Trophoblast cell (in vitro differentiated cells and primary cell): Measurements from ENCODE around the gene MRPS18B.

Experiments used
- DNase-seq, 2 donors: peaks; one replicate each; pipeline ENCODE4 v3.0.0-alpha.2; 2016
- H2AFZ ChIP-seq: 2 replicates; pipeline ENCODE4 v1.6.1; 2013; ENCODE audit warnings: low read length, moderate library complexity, mild to moderate bottlenecking; ENCODE audit not compliant: insufficient read depth, poor library complexity
- H2AK5ac ChIP-seq: 2 replicates; pipeline ENCODE4 v1.6.1; 2013; ENCODE audit warnings: mild to moderate bottlenecking, low read length
- H2BK120ac ChIP-seq: 2 replicates; pipeline ENCODE4 v1.6.1; 2013; ENCODE audit warnings: low read length, mild to moderate bottlenecking, moderate library complexity; ENCODE audit not compliant: insufficient read depth, poor library complexity
- H2BK12ac ChIP-seq: 2 replicates; pipeline ENCODE4 v1.6.1; 2013; ENCODE audit warnings: mild to moderate bottlenecking, low read length, moderate library complexity
- H2BK5ac ChIP-seq: 2 replicates; pipeline ENCODE4 v1.6.1; 2013; ENCODE audit warnings: low read length, low read depth, moderate library complexity, mild to moderate bottlenecking; ENCODE audit not compliant: poor library complexity
- H3K14ac ChIP-seq: 2 replicates; pipeline ENCODE4 v1.6.1; 2013; ENCODE audit warnings: mild to moderate bottlenecking, low read length
- H3K18ac ChIP-seq: 2 replicates; pipeline ENCODE4 v1.6.1; 2013; ENCODE audit warnings: mild to moderate bottlenecking, low read length
- H3K23ac ChIP-seq: 2 replicates; pipeline ENCODE4 v1.6.1; 2013; ENCODE audit warnings: low read length
- H3K27ac ChIP-seq: 2 replicates; pipeline ENCODE4 v1.5.1; 2013; ENCODE audit warnings: low read depth, mild to moderate bottlenecking, inconsistent platforms, low read length, moderate library complexity
- H3K27me3 ChIP-seq: 2 replicates; pipeline ENCODE4 v1.6.1; 2013; ENCODE audit warnings: inconsistent platforms, mild to moderate bottlenecking, low read length, moderate library complexity; ENCODE audit not compliant: insufficient read depth
- H3K36me3 ChIP-seq, 2 experiments: 1 replicate in 1 of 2; 2 replicates in 1 of 2; pipeline ENCODE4 v1.6.1; 2013; ENCODE audit warnings: low read length in 2 of 2, mild to moderate bottlenecking in 2 of 2, moderate library complexity in 1 of 2; ENCODE audit not compliant: insufficient read depth in 2 of 2, control insufficient read depth in 1 of 2
- H3K4ac ChIP-seq: 2 replicates; pipeline ENCODE4 v1.6.1; 2013; ENCODE audit warnings: low read depth, mild to moderate bottlenecking, low read length, moderate library complexity
- H3K4me1 ChIP-seq, 2 experiments: 1 replicate in 1 of 2; 2 replicates in 1 of 2; pipeline ENCODE4 v1.6.1; 2013; ENCODE audit warnings: low read length in 2 of 2, mild to moderate bottlenecking in 2 of 2, moderate library complexity in 1 of 2; ENCODE audit not compliant: insufficient read depth in 2 of 2, control insufficient read depth in 1 of 2
- H3K4me2 ChIP-seq: 2 replicates; pipeline ENCODE4 v1.6.1; 2013; ENCODE audit warnings: inconsistent platforms, mild to moderate bottlenecking, low read length, moderate library complexity
- H3K4me3 ChIP-seq: 2 replicates; pipeline ENCODE4 v1.5.1; 2013; ENCODE audit warnings: mild to moderate bottlenecking, low read depth, low read length, inconsistent platforms
- H3K79me1 ChIP-seq: one replicate; pipeline ENCODE4 v1.6.1; 2013; ENCODE audit warnings: low read length
- H3K79me2 ChIP-seq: 2 replicates; pipeline ENCODE4 v1.6.1; 2013; ENCODE audit warnings: low read length, mild to moderate bottlenecking; ENCODE audit not compliant: control insufficient read depth, insufficient read depth, poor library complexity
- H3K9ac ChIP-seq: 2 replicates; pipeline ENCODE4 v1.6.1; 2013; ENCODE audit warnings: mild to moderate bottlenecking, low read length
- H3K9me3 ChIP-seq: 2 replicates; pipeline ENCODE4 v1.6.1; 2013; ENCODE audit warnings: low read depth, mild to moderate bottlenecking, control low read depth, inconsistent platforms, low read length; ENCODE audit not compliant: insufficient read depth
- H4K12ac ChIP-seq: 2 replicates; pipeline ENCODE4 v1.6.1; 2013; ENCODE audit warnings: low read depth, mild to moderate bottlenecking, low read length, moderate library complexity
- H4K8ac ChIP-seq: 2 replicates; pipeline ENCODE4 v1.6.1; 2013; ENCODE audit warnings: low read depth, mild to moderate bottlenecking, low read length, moderate library complexity
- H4K91ac ChIP-seq: one replicate; pipeline ENCODE4 v1.6.1; 2013; ENCODE audit warnings: low read depth, mild to moderate bottlenecking, low read length, moderate library complexity
- WGBS: extraction: QIAGEN DNeasy Blood & Tissue Kit; methylation state at CpG from one replicate; pipeline ENCODE4 v1.1.7; 2013; ENCODE audit warnings: missing lambda C conversion rate; ENCODE audit not compliant: insufficient read length, insufficient coverage; ENCODE audit errors: extremely low coverage; 5-methylcytosine and 5-hydroxymethylcytosine counted together

MRPS18B gene

DNA sequence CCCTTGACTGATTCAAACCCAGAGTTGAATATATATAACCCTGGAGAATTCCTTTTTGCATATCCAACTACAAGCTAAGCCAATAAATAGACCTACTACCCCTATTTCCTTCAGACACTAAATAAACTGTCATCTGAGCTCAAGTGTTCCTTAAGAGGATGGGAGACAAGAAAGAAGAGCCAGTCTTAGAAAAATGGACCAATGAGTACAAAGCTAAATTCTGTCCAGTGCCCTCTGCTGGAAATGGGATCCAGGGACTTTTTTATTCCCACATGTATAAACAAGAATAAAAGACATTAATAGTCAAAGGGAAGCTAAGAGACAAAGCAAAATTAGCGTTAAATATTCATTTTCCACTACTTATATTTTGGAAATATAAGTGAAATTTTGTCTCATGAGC lies 5.4 kb upstream of the MRPS18B start:
- no peak overlapping the region for H3K4ac ChIP-seq
- H3K18ac ChIP-seq = no peak overlapping the region
- WGBS = no CpG with 5 or more reads among the region's 1 CpG
- H3K79me2 ChIP-seq = peaks cover 12% of the 10 kb centered on the region
- no peaks in the 10 kb centered on the region for H3K9me3 ChIP-seq
- no peak overlapping the region for H4K91ac ChIP-seq
- H4K8ac ChIP-seq = no peak overlapping the region
- H3K4me3 ChIP-seq = no peak overlapping the region
- peaks cover 18 to 39% of the 10 kb centered on the region in 2 experiments for H3K36me3 ChIP-seq
- H3K23ac ChIP-seq = no peak overlapping the region
- no peak overlapping the region for H3K4me2 ChIP-seq
- H3K4me1 ChIP-seq = peaks cover 0 to 3% of the 10 kb centered on the region in 2 experiments
- no peaks in the 10 kb centered on the region for H3K27me3 ChIP-seq
- DNase-seq = no peak
- no peak overlapping the region for H2AK5ac ChIP-seq
- no peak overlapping the region for H3K14ac ChIP-seq
- H3K9ac ChIP-seq = no peak overlapping the region
- no peak overlapping the region for H3K27ac ChIP-seq
- H4K12ac ChIP-seq = no peak overlapping the region
- H2BK12ac ChIP-seq = no peak overlapping the region
- no peak overlapping the region for H2AFZ ChIP-seq
- no peak overlapping the region for H2BK120ac ChIP-seq
- H3K79me1 ChIP-seq = peaks cover 12% of the 10 kb centered on the region
- H2BK5ac ChIP-seq = no peak overlapping the region

DNA sequence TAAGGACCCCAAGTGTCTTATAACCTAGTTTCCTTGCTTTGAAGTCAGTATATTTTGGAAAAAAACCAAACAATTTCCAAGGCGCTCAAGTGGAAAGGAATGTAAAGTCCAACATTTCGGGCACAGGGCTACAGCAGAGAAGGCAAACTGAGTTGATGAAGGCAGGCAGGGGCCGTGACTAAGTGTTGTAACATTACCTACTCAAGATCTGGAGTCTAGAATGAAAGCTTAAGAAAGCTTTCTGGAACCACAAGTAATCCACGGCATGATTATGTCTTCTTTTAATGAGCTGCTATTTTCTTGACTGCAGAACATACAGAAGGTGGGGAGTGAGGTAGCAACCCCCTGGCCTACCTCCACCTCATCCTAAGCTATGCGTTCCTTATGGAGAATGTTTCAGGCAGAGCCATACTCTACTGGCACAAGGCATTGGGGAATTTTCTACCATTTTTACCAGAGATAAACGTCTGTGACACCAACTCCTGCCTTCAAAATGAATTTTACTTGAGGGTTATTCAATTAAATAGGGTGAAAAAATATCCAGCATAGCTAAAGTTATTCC lies 4.9 kb upstream of the MRPS18B start:
- Histone ChIP-seq H3K4me3 (no peak overlapping the region), H3K79me1 (peaks cover 14% of the 10 kb centered on the region), H3K79me2 (peaks cover 12% of the 10 kb centered on the region), H3K4me1 (peaks cover 0 to 3% of the 10 kb centered on the region in 2 experiments), H3K18ac (no peak overlapping the region), H3K4ac (no peak overlapping the region), H3K9ac (no peak overlapping the region), H2BK120ac (no peak overlapping the region), H3K23ac (no peak overlapping the region), H4K8ac (no peak overlapping the region), H2AK5ac (no peak overlapping the region), H3K14ac (no peak overlapping the region), H3K27me3 (no peaks in the 10 kb centered on the region), H2BK12ac (no peak overlapping the region), H3K27ac (no peak overlapping the region), H4K91ac (no peak overlapping the region), H3K4me2 (no peak overlapping the region), H4K12ac (no peak overlapping the region), H3K9me3 (no peaks in the 10 kb centered on the region), H3K36me3 (peaks cover 18 to 37% of the 10 kb centered on the region in 2 experiments), H2AFZ (no peak overlapping the region), H2BK5ac (no peak overlapping the region)
- WGBS = no CpG with 5 or more reads among the region's 6 CpGs
- no peak for DNase-seq

DNA sequence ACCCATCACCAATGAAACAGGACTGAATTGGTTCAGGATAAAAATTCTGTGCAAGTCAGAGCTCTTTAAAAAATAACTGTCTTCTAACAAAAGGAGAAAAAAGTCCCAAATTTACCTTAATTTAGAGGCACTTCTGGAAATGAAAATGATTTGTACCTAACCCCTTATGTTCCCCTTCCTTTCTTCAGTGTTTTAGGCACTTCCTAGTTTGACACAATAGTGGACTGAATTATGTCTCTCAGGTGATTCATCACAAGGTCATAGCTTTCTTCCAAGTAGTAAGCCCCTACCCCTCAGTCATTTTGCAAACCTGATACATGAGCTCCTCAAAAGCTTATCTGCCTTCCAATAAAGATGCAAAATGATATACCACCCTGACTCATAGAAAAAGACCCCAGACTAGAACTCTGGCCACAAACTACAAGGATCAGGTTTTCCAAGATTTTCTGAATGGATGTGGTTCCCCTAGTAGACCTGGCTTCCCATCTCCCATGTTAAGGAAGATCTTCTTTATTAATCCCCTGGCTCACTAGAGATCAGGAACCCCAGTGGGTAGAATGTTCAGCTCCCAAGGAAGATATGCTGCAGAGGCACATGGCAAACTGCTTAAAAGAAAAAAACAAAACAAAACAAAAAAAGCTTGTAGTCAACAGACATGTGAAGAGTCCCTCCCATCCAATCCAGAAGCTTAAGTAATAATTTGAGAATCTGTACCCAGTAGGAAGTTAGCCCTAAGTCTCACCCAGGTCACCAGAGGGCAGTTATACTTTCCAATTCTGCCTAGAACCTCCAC lies 4.2 kb upstream of the MRPS18B start:
- H4K8ac ChIP-seq = no peak overlapping the region
- H3K4me2 ChIP-seq = no peak overlapping the region
- H3K27ac ChIP-seq = no peak overlapping the region
- H4K91ac ChIP-seq = no peak overlapping the region
- no peak overlapping the region for H2AK5ac ChIP-seq
- H2BK5ac ChIP-seq = no peak overlapping the region
- no peak overlapping the region for H3K9ac ChIP-seq
- no peak overlapping the region for H2AFZ ChIP-seq
- no peak overlapping the region for H3K4me3 ChIP-seq
- no peak overlapping the region for H2BK12ac ChIP-seq
- no peaks in the 10 kb centered on the region for H3K9me3 ChIP-seq
- no peak overlapping the region for H3K23ac ChIP-seq
- DNase-seq = no peak
- H3K4me1 ChIP-seq = peaks cover 1 to 5% of the 10 kb centered on the region in 2 experiments
- peaks cover 16% of the 10 kb centered on the region for H3K79me1 ChIP-seq
- H2BK120ac ChIP-seq = no peak overlapping the region
- no peak overlapping the region for H3K14ac ChIP-seq
- no peak overlapping the region for H3K18ac ChIP-seq
- H3K36me3 ChIP-seq = peaks cover 12 to 31% of the 10 kb centered on the region in 2 experiments
- no peak overlapping the region for H3K4ac ChIP-seq
- H3K27me3 ChIP-seq = no peaks in the 10 kb centered on the region
- peaks cover 13% of the 10 kb centered on the region for H3K79me2 ChIP-seq
- no peak overlapping the region for H4K12ac ChIP-seq

DNA sequence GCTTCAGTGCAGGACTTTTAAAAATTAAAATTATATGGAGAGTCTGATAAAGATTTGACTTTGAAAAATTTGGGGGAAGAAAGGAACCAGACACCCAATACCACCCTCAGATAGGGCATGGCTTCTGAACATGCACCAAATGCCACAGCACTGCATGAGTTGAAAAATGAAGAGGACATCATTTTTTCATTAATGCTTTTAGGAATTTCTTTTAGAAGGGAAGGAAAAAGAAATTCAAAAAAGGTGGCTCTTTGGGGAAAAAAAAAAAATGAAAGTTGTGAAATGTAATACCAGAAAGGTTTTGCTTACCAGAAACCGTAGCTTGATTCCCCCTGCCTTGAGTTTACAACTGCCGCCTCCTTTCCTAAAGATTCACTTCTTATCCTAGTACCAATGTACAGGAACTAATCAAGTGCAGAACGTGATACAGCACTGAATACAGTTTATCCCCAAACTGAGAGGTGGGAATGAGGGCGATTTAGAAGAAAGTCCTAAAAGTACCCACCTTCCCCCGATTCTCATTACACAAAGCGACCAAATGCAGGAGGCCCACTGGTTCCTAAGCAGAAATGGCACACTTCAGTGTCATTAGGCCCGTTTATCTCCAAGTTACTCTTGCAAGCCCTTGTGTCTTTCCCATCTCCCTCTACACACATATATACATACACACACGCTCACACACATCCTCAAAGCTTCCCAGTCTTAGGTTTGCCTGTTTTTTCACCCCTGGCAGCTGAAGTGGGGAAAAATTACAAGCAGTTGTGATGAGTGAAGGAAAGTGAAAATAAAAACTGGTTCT lies 3.4 kb upstream of the MRPS18B start:
- H2AK5ac ChIP-seq = no peak overlapping the region
- H3K79me2 ChIP-seq = peaks cover 15% of the 10 kb centered on the region
- DNase-seq = no peak
- no peaks in the 10 kb centered on the region for H3K9me3 ChIP-seq
- no peak overlapping the region for H3K4me3 ChIP-seq
- no peak overlapping the region for H3K14ac ChIP-seq
- peaks cover 3 to 6% of the 10 kb centered on the region in 2 experiments for H3K4me1 ChIP-seq
- H3K79me1 ChIP-seq = peaks cover 16% of the 10 kb centered on the region
- peak overlapping the region; percentile 38 for H3K27ac ChIP-seq
- H4K12ac ChIP-seq = no peak overlapping the region
- no peak overlapping the region for H2BK12ac ChIP-seq
- H3K4me2 ChIP-seq = peak overlapping the region; percentile 46
- no CpG with 5 or more reads among the region's 8 CpGs for WGBS
- peaks cover 7 to 23% of the 10 kb centered on the region in 2 experiments for H3K36me3 ChIP-seq
- H3K23ac ChIP-seq = no peak overlapping the region
- H2BK120ac ChIP-seq = no peak overlapping the region
- H4K8ac ChIP-seq = no peak overlapping the region
- H3K9ac ChIP-seq = peak overlapping the region; percentile 77
- no peak overlapping the region for H3K4ac ChIP-seq
- no peaks in the 10 kb centered on the region for H3K27me3 ChIP-seq
- no peak overlapping the region for H4K91ac ChIP-seq
- H2AFZ ChIP-seq = no peak overlapping the region
- H2BK5ac ChIP-seq = no peak overlapping the region
- H3K18ac ChIP-seq = no peak overlapping the region
